GM18951 (cell line): ENCODE results near the gene BTBD18.
"Not testable (repeated sequence)": the region's sequence is repeated elsewhere in the genome, so short reads cannot be mapped to it uniquely, and the experiment has no call there.

ENCODE experiments used
- POLR2A ChIP-seq: IDR thresholded peaks from 4 replicates; pipeline ENCODE4 v1.6.1; 2011; ENCODE audit warnings: mild to moderate bottlenecking; ENCODE audit not compliant: insufficient read length, insufficient read depth; ENCODE audit errors: extremely low read depth
- in situ Hi-C: fragments of 300-500 bp; cut with MboI; formaldehyde crosslinking; loops from one replicate; pipeline ENCODE4 v1.12.0; 2022; ENCODE audit warnings: low sequenced_read_pairs, mixed read lengths, inconsistent platforms; ENCODE audit not compliant: unreplicated experiment

Gene BTBD18

DNA sequence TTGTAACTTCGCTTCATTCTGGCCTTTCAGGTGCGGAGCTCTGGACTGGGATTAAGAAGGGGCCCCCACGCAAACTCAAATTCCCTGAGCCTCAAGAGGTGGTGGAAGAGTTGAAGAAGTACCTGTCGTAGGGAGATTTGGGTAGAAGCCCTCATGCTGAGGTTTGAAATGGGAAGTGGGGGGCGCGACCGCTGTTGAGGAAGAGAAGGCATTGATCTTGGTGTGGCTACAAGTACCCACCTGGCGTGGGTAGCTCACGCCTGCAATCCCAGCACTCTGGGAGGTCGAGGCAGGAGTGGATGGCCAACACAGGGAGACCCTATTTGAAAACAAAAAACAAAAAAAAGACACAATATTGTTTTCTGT is 9.5 kb downstream of the BTBD18 start:
- no peak for TF ChIP-seq POLR2A
- in situ Hi-C loops = no loop called here

DNA sequence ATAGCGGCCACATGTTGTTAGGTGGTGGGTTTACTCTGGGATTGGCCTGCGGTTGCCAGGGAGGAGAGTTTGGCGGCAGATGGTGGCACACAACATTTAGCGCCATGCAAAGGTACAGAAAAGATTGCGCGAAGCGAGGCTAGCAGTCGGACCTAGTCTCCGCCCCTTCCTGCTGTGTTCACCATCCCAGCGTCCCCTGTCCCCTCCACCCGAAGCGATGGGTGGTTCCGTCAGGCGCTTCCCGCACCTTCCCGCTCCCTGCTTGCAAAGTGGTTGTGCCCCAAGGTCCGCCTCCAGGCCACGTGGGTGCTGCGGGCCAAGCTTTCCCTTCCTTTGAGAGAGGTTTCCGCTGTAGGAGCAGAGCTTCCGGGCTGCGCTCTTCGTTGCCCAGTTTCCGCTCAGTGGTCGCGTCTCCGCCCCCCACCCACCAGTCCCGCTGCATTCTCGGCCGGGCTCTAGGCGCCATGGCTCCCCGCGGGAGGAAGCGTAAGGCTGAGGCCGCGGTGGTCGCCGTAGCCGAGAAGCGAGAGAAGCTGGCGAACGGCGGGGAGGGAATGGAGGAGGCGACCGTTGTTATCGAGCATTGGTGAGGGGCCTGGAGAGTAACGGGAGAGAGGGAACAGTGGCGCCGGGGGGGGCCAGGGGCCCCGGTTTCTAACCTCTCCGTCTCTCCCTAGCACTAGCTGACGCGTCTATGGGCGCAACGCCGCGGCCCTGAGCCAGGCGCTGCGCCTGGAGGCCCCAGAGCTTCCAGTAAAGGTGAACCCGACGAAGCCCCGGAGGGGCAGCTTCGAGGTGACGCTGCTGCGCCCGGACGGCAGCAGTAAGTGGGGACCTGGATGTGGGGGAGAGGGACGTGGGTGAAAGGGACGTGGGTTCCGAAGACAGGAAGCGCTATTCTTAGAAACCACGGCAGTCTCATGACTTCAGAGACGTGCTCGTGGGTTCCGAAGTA is 10.2 kb downstream of the BTBD18 start, which contains the start of gene SELENOH:
Gene SELENOH (plus strand): TSS at position 360 of the 955 bp plus-strand sequence. CDS start 105 bp downstream, at position 465.
- peak; percentile 92 for TF ChIP-seq POLR2A
- in situ Hi-C loops = no loop called here

DNA sequence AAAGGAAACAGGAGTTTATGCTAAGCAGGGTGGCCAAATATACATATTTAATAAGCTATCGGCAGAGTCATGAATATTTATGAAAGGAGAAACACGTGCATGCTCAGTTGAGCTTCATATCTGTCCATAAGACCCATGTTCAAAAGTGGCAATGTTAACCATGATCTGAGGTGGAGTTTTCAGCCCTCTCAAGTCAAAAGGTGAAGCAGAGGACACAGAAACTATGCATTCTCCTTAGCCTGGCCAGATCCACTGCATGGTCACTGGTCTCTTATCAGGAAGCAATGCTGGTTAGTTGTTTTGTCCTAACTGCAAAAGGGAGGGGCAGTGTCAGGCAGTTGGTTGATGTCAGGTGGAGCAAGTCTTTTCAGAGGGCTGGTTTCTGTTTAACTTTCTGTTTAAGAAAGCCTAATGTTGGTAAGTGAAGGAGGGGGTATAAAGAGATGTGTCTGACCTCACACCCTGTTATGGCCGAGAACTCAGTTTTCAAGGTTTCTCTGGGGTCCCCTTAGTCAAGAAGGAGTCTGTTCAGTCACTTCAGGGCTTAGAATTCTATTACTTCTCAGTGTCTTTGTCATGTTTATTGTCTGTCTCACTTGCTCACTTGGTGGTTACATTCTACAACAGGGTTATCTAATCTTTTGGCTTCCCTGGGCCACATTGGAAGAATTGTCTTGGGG is 15.9 kb downstream of the BTBD18 start:
- in situ Hi-C loops = no loop called here
- no peak for TF ChIP-seq POLR2A

DNA sequence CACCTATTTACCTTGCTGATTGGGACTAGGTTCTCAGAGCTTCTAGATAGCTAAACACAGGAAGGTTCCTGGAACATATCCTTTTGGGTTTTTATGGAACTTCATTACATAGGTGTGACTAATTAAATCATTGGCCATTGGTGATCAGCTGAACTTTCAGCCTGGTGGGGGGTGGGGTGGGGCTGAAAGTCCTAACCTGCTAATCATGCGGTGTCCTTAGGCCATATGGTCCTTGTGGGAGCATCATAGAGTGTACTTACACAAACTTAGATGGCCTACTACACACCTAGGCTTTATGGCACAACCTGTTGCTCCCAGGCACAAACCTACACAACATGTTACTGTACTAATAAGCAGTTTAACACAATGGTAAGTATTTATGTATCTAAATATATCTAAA is 19.0 kb downstream of the BTBD18 start:
- in situ Hi-C loops = no loop called here
- TF ChIP-seq POLR2A = no peak

DNA sequence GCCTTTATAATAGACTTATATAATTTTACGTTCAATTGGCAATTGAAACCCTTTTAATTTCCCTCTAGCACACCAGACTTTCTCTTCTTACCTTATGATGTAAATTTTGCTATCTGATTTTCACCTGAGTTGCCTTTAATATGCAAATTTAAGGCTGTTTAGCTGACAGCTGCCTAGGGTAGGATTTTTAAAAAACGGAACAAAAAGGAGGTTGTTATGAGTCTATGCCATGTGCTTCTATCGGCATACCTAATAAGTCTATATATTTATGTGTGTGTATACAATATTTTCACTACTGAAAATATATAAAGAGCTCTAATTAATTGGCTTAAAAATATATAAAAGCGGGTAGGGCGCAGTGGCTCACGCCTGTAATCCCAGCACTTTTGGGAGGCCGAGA is 22.1 kb downstream of the BTBD18 start:
- no peak for TF ChIP-seq POLR2A
- in situ Hi-C loops = no loop called here

DNA sequence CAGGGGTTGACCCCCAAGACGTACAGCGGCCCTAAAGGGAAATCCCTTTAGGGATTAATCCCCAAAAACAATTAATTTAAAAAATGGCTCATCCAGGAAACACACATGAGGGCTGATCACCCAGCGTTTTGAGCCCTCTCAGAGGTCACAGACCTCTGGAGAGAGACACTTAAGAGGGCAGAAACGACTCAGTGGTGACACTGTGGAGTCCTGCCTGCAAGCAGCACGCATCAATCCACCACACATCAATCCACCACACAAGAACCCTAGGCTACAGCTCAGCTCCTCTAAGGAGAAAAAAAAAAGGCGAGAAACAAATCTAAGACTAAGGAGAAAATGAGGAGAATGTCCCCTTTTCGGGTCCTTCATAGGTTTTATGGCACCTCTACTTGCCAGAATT is 22.8 kb downstream of the BTBD18 start:
- in situ Hi-C loops = no loop called here
- TF ChIP-seq POLR2A = no peak

DNA sequence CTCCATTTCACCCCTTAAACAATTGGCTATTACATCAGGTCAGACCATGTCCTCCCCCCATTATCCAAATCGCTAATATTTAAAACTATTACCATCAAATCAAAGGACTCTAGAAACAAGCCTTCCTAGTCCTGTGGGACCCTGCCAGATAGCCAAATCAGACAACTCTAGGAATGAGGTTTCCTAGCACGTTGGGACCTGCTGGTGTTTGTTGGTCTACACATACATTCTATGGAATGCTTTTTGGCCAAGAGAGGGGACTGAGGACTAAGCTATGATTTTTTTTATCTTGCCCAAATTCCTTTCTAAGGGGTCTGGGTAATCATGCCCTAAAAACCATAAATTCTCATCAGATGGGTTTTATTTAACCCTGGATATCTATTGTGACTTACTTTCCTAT is 24.4 kb downstream of the BTBD18 start:
- in situ Hi-C loops = no loop called here
- TF ChIP-seq POLR2A = no peak

DNA sequence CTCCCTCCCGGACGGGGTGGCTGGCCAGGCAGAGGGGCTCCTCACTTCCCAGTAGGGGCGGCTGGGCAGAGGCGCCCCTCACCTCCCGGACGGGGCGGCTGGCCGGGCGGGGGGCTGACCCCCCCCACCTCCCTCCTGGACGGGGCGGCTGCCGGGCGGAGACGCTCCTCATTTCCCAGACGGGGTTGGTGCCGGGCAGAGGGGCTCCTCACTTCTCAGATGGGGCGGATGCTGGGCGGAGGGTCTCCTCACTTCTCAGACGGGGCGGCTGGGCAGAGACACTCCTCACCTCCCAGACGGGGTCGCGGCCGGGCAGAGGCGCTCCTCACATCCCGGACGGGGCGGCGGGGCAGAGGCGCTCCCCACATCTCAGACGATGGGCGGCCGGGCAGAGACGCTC is 34.9 kb downstream of the BTBD18 start:
- in situ Hi-C loops = not testable (repeated sequence)

DNA sequence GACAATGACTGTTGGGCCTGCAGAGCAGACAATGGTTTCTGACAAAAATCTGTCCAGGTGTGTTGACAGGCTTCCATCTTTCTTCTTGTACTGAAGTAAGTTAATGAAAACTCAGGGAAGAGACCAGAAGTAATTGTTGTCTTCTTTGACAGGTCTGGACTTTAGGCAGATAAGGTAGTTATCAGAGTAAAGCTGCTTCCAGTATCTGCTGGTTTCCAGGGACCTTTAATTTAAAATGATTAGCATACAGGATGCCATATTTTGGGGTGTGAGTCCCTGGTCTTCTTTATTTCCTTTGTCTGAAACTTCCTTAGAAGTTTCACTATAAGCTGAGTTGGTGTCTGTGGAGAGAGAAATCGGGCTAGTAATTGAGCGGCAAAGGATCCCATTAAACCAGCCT is 37.8 kb downstream of the BTBD18 start:
- in situ Hi-C loops = no loop called here
- TF ChIP-seq POLR2A = no peak

DNA sequence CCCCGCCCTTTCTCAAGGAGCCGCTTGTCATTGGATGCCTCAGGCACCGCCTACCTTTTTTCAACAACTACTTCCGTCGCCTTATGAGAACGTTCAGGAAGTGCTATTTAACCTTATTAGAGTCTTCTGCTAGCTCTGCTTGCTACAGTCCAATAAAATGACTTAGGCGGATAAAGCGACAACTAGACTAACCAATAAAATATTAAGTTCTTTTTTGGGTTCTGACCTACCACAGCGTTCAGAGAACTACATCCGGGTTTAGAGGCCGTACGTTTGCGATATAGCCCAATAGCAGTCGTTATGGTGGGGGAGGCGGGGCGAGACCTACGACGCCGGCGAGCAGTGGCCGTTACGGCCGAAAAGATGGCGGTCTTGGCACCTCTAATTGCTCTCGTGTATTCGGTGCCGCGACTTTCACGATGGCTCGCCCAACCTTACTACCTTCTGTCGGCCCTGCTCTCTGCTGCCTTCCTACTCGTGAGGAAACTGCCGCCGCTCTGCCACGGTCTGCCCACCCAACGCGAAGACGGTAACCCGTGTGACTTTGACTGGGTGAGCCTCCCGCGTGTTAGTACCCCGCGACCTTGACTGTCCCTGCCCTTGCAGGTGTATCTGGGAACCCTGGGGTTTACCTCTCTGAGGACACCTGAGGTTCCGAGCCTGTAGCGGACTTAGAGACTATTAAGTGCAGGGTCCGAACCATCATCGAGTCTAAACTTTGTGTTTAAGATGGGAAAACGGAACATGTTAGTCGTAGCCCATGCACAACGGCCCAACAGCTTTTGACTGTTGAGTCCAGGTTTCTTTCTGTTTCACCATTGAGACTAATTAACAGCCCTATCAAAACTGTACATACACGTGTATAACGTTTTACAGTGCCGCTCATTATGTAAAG is 39.1 kb downstream of the BTBD18 start, which contains the start of gene TMX2:
Gene TMX2 (plus strand): TSS at position 338 of the 895 bp plus-strand sequence. CDS start 26 bp downstream, at position 364.
- in situ Hi-C loops = no loop called here
- peak; percentile 73 for TF ChIP-seq POLR2A

DNA sequence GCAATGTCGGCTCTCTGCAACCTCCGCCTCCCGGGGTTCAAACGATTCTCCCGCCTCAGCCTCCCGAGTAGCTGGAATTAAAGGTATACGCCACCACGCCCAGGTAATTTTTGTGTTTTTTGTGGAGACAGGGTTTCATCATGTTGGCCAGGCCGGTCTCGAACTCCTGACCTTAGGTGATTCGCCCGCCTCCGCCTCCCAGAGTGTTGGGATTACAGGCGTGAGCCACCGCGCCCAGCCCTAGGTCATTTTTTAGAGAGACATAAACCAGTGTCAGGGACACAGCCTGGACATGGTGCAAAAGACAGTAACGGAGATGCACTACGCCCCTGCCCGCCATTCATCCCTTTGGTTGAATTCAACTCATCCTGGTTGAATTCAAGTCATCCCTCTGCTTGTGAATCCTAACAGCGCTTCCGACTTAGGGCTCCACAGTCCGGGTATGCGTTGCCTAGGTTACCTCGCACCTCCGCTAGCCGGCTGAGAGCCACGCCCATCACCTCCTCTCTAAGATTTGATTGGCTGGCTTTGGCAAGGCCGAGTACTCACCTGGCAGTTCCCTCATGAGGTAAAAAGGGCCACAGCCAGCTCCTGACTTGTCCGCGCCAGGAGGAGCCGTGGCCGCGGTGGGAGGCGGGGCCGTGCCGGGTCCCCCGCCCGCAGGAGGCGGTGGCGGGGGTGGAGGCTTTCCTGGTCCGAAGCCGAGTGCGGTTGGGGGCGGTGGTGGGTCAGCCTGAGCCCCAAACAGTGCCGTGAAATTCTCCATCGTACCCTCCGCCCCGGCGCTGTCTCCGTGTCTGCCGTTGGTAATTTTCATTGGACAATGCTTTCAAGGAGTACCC is 40.0 kb downstream of the BTBD18 start, which contains the start of gene MED19:
Gene MED19 (minus strand): TSS at position 802 of the 842 bp plus-strand sequence. CDS start 36 bp downstream, at position 766.
- peak; percentile 38 for TF ChIP-seq POLR2A
- in situ Hi-C loops = no loop called here

DNA sequence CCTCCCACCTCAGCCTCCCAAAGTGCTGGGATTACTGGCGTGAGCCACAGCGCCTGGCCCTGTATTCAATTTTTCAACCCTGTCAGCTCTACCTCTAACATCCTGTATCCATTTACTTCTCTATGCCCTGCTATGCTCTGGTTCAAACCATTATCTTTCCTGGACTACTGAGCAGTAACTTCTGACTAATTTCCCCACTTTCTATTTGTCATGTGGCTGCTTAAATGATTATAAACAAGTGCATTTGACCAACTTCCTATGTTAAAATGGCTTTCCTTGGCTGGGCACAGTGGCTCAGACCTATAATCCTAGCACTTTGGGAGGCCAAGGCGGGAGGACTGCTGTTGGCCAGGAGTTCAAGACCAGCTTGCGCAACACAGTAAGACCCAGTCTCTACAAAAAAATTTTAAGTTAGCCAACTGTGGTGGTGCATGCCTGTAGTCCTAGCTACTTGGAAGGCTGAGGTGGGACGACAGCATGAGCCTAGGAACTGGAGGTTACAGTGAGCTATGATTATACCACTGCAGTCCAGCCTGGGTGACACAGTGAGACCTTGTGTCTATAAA is 41.7 kb downstream of the BTBD18 start:
- in situ Hi-C loops = no loop called here
- no peak for TF ChIP-seq POLR2A

DNA sequence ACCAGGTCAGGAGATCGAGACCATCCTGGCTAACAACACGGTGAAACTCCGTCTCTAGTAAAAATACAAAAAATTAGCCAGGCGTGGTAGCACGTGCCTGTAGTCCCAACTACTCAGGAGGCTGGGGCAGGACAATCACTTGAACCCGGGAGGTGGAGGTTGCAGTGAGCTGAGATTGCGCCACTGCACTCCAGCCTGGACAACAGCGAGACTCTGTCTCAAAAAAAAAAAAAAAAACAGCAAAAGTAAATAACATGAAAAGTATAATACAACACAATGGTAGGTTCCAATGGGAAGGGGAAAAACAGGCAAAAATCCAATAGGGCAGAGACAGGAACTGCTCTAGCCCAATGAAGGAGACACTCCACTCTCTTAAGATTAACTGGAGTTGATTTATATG is 46.2 kb downstream of the BTBD18 start:
- in situ Hi-C loops = not testable (repeated sequence)
